GM20000 (cell line): ENCODE measurements around the gene TENM3.
"Not testable (repeated sequence)": the region's sequence is repeated elsewhere in the genome, so short reads cannot be mapped to it uniquely, and the experiment has no call there.

Experiments used
- DNase-seq: peaks from one replicate; pipeline ENCODE4 v3.0.0; 2012; ENCODE audit warnings: low spot score
- CTCF ChIP-seq: IDR thresholded peaks from 2 replicates; pipeline ENCODE4 v1.5.1; 2012; ENCODE audit warnings: mild to moderate bottlenecking, control low read depth; ENCODE audit errors: extremely low read depth, missing control alignments

Gene TENM3

DNA sequence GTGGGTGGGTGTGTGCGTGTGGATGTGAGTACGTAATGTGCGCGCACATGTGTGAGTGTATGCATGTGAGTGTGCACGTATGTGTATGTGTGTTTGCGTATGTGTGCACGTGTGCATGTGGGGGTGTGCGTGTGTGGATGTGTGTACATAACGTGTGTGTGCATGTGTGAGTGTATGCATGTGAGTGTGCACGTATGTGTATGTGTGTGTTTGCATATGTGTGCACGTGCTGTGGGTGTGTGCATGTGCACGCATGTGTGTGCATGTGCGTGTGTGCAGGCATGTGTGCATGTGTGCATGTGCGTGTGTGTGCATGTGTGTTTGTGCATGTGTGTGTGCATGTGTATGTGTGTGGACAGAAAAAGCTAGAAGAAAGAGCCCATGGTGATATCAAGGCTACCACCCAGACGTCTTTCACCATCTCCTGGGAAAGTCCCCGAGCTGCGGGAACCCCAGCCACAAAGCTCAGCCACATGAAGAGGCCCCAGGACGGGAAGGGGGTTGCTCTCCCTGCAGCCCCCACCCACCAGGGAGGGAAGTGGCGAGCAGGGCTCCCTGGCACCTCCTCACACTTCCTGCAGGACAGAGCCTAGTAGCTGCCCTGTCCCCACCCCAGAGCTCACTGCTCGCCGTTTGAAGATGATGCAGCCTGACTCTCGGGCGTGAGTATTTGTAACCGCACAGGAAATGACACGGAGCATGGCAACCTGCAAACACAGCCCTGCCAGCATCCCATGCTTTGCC lies 565.6 kb downstream of the TENM3 start:
- TF ChIP-seq CTCF = no peak
- DNase-seq = peak; percentile 67

- no peak for DNase-seq
- no peak for TF ChIP-seq CTCF
Measured at GRCh38 chr4:182809417-182810102, 566.4 kb downstream of the TENM3 start.

- no peak for DNase-seq
- TF ChIP-seq CTCF = no peak
Measured at GRCh38 chr4:182810103-182810615, 567.0 kb downstream of the TENM3 start.

- no peak for TF ChIP-seq CTCF
- DNase-seq = no peak
Measured at GRCh38 chr4:182812916-182813315, 569.7 kb downstream of the TENM3 start.

DNA sequence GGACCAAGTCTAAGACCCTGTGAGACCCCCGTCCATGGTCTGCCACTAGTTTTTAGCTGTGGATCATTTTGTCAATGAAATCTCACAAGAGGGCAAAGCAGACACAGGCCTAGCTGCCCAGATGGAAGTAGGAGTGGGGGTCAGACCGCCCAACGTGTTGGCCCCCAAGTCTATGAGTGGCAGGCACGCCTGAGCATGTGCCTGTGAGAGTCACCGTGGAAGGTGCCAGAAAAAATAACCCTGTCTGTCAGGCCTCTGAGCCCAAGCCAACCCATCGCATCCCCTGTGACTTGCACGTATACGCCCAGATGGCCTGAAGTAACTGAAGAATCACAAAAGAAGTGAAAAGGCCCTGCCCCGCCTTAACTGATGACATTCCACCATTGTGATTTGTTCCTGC lies 570.9 kb downstream of the TENM3 start:
- not testable (repeated sequence) for DNase-seq

GRCh38 chr4:182818926-182819730 lies 575.9 kb downstream of the TENM3 start:
- DNase-seq = no peak
- no peak for TF ChIP-seq CTCF

DNA sequence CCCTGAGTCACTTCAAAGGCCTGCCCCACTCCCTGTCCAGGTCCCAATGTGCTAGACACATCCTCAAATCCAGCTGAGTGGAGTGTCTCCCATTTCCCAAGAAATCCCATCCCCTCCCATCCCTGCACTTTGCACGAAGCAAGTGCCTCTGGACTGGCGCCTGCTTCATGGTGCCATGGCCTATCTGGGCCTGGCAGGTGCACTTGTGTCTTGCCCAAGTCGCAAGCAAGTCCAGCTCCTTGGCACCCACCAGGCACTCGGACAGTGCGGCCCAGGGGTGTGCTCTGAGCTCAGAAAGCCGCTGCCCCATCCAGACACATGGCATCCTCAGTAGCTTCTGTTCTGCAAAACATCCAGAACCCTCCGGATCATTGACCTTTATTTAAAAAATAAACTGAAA lies 576.5 kb downstream of the TENM3 start:
- no peak for DNase-seq
- TF ChIP-seq CTCF = no peak
